Activated gamma-delta T cell (primary cell): ENCODE results near the gene ACAP2.
A peak's percentile ranks its signal among the peaks of the same experiment; 100 is the strongest.
"Not testable (repeated sequence)": the region's sequence is repeated elsewhere in the genome, so short reads cannot be mapped to it uniquely, and the experiment has no call there.

Experiments used
- DNase-seq: peaks from one replicate; lab custom pipeline; 2025; lab: John Stamatoyannopoulos, UW

Gene ACAP2

GRCh38 chr3:195443391-195443989, 670 bp upstream of the ACAP2 start:
- DNase-seq = no peak

- peak; percentile 15 for DNase-seq
These were observed 738 bp downstream of the ACAP2 start for GRCh38 chr3:195441992-195442572.

GRCh38 chr3:195441476-195441991, 1.3 kb downstream of the ACAP2 start:
- no peak for DNase-seq

GRCh38 chr3:195441051-195441450, 1.8 kb downstream of the ACAP2 start:
- DNase-seq = no peak

- DNase-seq = no peak
These were observed 2.4 kb downstream of the ACAP2 start for GRCh38 chr3:195440379-195440778.

- DNase-seq = no peak
These were observed 4.4 kb downstream of the ACAP2 start for GRCh38 chr3:195438371-195438770.

GRCh38 chr3:195425849-195426248, 17.0 kb downstream of the ACAP2 start:
- DNase-seq = no peak

- no peak for DNase-seq
These were observed 19.0 kb downstream of the ACAP2 start for GRCh38 chr3:195423818-195424217.

GRCh38 chr3:195421400-195421799, 21.4 kb downstream of the ACAP2 start:
- no peak for DNase-seq

GRCh38 chr3:195416795-195417194, 26.0 kb downstream of the ACAP2 start:
- no peak for DNase-seq

GRCh38 chr3:195411836-195412235, 31.0 kb downstream of the ACAP2 start:
- no peak for DNase-seq

- DNase-seq = no peak
These were observed 32.3 kb downstream of the ACAP2 start for GRCh38 chr3:195410546-195410945.

GRCh38 chr3:195407531-195408409, 35.0 kb downstream of the ACAP2 start:
- no peak for DNase-seq

GRCh38 chr3:195405651-195406050, 37.2 kb downstream of the ACAP2 start:
- no peak for DNase-seq

- no peak for DNase-seq
These were observed 38.9 kb downstream of the ACAP2 start for GRCh38 chr3:195403841-195404408.

- no peak for DNase-seq
These were observed 39.6 kb downstream of the ACAP2 start for GRCh38 chr3:195403244-195403643.

- no peak for DNase-seq
These were observed 40.9 kb downstream of the ACAP2 start for GRCh38 chr3:195401943-195402342.

GRCh38 chr3:195398460-195398859, 44.4 kb downstream of the ACAP2 start:
- not testable (repeated sequence) for DNase-seq

- DNase-seq = no peak
These were observed 45.3 kb downstream of the ACAP2 start for GRCh38 chr3:195397524-195397923.

- DNase-seq = no peak
These were observed 47.5 kb downstream of the ACAP2 start for GRCh38 chr3:195395208-195395816.

GRCh38 chr3:195394700-195395099, 48.1 kb downstream of the ACAP2 start:
- no peak for DNase-seq

GRCh38 chr3:195394024-195394423, 48.8 kb downstream of the ACAP2 start:
- DNase-seq = no peak
